ENCODE results near the gene PLAC8.
"Not testable (repeated sequence)": the region's sequence is repeated elsewhere in the genome, so short reads cannot be mapped to it uniquely, and the experiment has no call there.

Gene PLAC8

DNA sequence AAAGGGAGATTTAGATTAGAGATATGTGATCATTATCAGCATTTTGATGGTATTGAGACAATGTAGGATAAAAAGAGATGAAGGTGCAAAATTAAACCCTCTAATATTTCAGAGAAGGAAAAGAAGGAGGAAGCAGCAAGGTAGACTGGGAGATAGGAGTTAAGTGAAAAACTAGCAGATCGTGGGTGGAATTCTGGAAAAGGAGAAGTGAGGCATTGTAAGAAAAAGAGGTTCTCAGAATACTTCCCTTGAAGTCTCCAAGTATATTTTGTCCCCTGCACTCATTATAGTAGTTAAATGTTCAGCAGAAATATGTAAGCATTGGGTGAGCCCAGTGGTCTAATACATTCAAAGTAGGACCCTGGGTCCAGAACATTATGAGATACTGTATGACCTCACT, 49.3 kb downstream of the PLAC8 start:
- no peak for DNase-seq

DNA sequence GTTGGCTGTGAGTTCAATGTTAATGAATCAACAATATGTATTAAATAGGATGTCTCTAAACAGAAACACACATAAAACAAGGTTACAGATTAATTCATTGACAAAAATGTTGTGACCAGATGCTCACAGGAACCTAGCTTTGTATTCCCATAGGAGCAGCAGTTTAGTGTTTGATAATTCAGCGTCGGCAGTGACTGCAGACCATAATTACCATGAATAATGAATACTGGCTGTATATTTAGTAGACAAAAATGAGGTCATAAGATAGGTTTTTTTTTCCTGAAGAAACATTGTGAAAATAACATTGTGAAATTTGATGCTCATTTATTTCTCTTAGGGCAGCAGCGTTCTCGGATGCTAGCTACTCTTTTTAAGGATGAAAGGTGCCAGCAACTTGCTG, 51.8 kb downstream of the PLAC8 start:
- no peak for DNase-seq

DNA sequence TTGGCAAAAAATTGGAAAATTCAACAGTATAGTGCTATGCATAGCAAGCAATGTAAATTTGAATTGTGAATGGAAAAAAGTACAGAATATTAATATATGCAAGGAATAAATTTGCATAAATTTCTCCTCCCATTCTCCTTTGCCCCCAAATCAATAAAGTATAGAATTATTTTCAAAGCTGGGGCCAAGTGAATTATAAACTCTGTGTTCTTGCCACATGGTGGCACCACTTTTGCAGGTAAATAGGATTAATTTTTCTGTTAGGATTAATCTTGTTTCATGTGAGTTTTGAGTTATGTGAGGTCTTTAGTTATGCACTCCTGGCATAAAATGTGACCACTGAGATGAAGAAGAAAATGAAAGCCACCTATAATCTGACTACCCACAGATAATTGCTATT, 59.6 kb downstream of the PLAC8 start:
- DNase-seq: no peak

DNA sequence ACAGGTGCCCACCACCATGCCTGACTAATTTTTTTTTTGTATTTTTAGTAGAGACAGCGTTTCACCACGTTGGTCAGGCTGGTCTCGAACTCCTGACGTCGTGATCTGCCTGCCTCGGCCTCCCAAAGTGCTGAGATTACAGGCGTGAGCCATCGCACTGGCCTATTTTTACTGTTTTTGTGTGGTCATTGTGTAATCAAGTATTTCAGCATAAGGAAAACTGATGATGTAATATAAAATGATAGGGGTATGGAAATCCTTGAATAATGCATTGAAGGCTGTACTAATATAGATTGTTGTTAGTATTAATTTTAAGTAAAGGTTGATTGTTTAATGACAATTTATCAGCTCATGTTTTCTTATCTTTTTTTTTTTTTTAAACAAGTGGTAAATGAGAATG, 65.7 kb downstream of the PLAC8 start:
- not testable (repeated sequence) for DNase-seq

DNA sequence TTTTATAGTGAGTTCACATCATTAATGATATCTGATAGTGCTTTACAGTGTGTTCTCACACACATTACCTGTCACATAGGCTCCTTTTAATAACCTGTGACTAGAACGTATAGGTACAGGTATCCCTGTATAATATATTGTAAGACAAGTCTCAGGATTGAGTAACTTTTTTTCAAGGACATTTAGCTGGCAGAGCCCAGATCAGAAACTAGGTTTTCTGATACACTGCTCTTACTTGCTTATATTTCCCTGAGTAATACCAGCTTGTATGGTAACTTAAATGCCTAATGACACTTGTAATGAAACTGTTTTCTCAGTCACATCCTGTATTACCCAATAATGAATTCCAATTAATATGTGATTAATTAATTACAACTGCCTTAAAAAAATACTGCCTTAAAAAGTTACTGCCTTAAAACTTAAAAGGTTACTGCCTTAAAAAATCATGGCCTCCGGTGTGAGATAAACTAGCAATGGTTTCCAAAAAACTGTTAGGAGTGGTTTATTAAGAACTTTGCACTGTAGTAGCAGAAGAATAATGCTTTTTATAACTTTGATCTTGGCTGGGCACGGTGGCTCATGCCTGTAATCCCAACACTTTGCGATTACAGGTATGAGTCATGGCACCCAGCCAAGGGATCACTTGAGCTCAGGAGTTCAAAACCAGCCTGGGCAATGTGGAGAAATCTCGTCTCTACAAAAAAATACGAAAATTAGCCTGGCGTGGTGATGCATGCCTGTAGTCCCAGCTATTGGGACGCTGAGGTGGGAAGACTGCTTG, 67.6 kb downstream of the PLAC8 start:
- no peak for DNase-seq

DNA sequence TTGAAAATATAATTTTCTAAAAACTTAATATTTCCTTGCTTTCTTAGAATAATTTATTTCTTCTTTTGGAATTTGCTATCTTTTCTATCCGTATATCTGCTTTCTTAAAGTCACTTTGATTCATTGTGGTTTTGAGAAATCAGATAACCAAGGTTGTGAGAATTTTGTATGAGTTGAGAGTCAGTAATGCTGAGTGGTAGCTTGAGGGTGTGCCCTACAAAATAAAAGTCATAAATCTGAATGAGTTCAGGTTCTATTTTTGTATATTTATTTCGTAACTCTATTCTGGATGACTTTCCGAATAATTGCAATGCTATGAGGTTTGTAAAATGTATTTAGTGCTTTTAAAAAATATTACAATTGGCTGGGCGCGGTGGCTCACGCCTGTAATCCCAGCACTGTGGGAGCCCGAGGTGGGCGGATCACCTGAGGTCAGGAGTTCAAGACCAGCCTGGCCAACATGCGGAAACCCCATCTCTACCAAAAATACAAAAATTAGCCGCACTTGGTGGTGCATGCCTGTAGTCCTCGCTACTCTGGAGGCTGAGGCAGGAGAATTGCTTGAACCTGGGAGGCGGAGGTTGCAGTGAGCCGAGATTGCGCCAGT, 70.6 kb downstream of the PLAC8 start:
- no peak for DNase-seq

DNA sequence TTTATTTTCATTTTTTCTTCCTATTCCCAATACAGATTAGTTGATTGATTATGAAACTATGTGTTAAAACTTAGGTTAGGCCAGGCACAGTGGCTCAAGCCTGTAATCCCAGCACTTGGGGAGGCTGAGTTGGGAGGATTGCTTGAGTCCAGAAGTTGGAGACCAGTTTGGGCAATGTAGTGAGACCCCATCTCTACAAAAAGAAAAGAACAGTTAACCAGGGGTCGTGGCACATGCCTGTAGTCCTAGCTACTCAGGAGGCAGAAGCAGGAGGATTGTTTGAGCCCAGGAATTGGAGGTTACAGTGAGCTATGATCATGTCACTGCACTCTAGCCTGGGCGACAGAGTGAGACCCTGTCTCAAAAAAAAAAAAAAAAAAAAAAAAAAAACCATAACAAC, 71.4 kb downstream of the PLAC8 start:
- DNase-seq: not testable (repeated sequence)

DNA sequence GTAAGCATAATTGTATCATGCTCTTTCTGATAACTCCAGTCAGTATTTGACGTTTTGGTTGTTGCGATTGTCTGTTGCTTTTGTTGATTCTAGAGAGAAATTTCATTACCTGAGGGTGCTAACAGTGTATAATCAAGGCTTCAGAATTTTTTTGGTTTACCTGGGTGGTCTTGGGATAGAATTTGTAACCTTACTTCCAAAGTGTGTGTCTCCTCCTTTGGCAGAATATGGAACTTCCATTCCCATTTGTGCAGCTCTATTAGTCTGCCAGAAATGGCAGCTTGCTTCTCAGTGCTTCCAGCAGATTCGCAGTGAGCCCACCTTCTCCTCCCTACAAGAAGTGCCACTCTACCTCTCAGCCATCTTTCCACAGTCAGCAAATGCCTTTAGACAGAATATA, 74.3 kb downstream of the PLAC8 start:
- no peak for DNase-seq
